ENCODE results near the gene NSMCE1. TPM values are rescaled to one million over a fixed set of nuclear protein-coding genes. Genes with fewer than 3 reads are reported as not detected.
"Not testable (repeated sequence)": the region's sequence is repeated elsewhere in the genome, so short reads cannot be mapped to it uniquely, and the experiment has no call there.

Gene NSMCE1
- total RNA-seq, 4 donors from 2014 or later = 3.2 to 43.6 (median 35.6) TPM

DNA sequence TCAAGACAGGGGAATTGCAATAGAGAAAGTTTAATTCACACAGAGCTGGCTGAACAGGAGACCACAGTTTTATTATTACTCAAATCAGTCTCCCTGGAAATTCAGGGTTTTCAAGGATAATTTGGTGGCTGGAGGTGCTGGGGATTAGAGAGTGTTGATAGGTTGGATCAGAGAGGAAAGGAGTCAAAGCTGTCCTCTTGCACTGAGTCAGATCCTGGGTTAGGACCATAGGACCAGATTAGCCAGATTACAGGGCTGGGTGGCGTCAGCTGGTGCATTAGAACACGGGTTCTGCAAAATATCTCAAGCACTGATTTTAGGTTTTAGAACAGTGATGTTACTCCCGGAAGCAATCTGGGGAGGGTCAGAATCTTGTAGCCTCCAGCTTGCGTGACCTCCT is 1.8 kb upstream of the NSMCE1 start:
- Histone ChIP-seq H3K27me3 (no peaks in the 10 kb centered on the region), H3K9me3 (no peaks in the 10 kb centered on the region), H3K4me3 (no peak overlapping the region), H3K4me1 (peaks cover 0 to 4% of the 10 kb centered on the region in 2 donors), H3K27ac (no peak overlapping the region), H3K36me3 (no peaks in the 10 kb centered on the region)
- no peak for DNase-seq
- intact Hi-C loops (cut with DNase I; ENCODE audit: low total_unique reads) = no loop called here
- TF ChIP-seq, protein P1, sequence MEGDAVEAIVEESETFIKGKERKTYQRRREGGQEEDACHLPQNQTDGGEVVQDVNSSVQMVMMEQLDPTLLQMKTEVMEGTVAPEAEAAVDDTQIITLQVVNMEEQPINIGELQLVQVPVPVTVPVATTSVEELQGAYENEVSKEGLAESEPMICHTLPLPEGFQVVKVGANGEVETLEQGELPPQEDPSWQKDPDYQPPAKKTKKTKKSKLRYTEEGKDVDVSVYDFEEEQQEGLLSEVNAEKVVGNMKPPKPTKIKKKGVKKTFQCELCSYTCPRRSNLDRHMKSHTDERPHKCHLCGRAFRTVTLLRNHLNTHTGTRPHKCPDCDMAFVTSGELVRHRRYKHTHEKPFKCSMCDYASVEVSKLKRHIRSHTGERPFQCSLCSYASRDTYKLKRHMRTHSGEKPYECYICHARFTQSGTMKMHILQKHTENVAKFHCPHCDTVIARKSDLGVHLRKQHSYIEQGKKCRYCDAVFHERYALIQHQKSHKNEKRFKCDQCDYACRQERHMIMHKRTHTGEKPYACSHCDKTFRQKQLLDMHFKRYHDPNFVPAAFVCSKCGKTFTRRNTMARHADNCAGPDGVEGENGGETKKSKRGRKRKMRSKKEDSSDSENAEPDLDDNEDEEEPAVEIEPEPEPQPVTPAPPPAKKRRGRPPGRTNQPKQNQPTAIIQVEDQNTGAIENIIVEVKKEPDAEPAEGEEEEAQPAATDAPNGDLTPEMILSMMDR (IDR thresholded peaks at IDR 0.05) = no peak
- TF ChIP-seq POLR2A (IDR thresholded peaks at IDR 0.05) = no peak

DNA sequence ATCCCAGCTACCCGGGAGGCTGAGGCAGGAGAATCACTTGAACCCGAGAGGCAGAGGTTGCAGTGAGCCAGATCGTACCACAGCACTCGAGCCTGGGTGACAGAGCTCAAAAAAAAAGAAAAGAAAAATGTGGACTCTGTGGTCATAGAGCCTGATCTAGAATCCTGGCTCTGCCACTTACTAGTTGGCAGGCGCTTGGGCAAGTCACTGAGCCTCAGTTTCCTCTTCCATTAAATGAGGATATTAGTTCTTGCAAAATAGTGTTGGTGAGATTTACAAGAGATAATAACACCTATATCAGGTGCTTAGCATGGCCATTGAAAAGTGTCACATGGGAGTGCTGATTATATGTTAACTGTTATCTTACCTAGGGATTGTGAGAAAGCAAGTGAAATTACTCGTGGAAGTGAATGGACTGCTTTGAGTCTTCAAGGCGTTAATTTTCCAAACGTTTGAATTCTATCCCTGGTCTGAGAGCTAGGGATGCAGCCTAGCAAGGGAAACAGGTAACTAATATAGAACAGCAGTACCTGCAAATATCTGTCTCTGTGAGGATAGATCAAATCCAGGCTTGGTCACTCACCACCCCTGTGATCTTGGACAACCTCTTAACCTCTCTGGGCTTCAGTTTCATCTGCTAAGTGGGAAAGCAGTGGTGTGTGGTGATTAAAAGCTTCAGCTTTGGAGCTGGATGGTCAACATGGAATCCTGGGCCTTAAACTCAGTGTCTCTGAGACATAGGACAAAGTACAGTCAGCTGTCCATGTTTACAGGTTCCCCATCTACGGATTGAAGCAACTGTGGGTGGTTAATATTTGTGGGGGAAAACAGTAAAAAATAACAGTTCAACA is 953 bp upstream of the NSMCE1 start:
- TF ChIP-seq POLR2A (IDR thresholded peaks at IDR 0.05) = no peak
- TF ChIP-seq, protein P1 (IDR thresholded peaks at IDR 0.05) = no peak
- Histone ChIP-seq H3K4me1 (peaks cover 0 to 4% of the 10 kb centered on the region in 2 donors), H3K36me3 (no peaks in the 10 kb centered on the region), H3K27me3 (no peaks in the 10 kb centered on the region), H3K9me3 (no peaks in the 10 kb centered on the region), H3K27ac (peak overlapping the region in 1 of 2 donors; percentile 92), H3K4me3 (peak overlapping the region; percentile 69 to 96)
- DNase-seq = no peak
- intact Hi-C loops (cut with DNase I; ENCODE audit: low total_unique reads) = no loop called here

DNA sequence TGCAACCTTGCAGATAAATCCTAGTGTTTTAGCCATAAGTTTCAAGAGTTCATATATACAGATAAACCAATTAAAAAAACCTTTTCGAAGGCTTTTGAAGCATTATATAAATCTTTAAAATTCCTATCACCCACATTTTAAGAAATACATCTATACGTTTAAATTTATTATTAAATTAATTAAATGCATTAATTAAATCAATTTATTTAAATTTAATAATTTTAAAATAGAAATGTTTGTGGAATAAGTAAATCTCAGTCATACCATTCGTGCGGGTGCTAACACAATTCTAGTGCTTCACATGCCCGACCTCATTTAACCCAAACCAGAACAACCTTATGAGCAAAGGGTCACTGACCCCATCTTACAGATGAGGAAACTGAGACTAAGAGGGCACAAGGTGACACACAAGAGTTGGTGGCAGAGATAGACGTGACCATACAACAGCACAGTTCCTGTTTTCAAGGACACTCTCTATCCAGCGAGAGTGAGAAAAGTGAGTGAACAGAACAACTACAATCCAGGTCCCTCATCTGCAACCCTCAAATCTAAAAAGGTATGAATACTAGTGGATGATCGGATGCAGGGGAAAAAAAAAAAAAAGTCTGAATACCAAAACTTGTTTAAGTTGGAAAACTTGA is 1.4 kb downstream of the NSMCE1 start:
- Histone ChIP-seq H3K4me3 (no peak overlapping the region), H3K36me3 (no peaks in the 10 kb centered on the region), H3K4me1 (peaks cover 0 to 4% of the 10 kb centered on the region in 2 donors), H3K27me3 (no peaks in the 10 kb centered on the region), H3K27ac (no peak overlapping the region), H3K9me3 (no peaks in the 10 kb centered on the region)
- intact Hi-C loops (cut with DNase I; ENCODE audit: low total_unique reads) = no loop called here
- DNase-seq = no peak
- no peak for TF ChIP-seq POLR2A (IDR thresholded peaks at IDR 0.05)
- TF ChIP-seq, protein P1 (IDR thresholded peaks at IDR 0.05) = no peak

DNA sequence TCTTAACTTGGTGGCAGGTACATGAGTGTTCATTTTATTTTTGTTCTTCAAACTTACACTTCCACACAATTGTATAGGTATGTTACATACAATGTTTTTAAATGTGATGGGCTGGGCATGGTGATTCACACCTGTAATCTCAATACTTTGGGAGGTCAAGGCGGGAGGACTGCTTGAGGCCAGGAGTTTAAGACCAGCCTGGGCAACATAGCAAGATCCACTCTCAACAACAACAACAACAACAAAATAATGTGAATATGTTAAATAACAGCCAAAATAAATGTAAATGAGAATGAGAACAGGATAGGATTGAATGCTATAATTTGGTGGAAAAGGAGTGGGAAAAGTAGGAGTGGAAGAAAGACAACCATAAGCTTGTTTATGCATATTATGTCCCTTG is 2.6 kb downstream of the NSMCE1 start:
- no peaks in the 10 kb centered on the region for H3K36me3 ChIP-seq
- H3K27ac ChIP-seq = no peak overlapping the region
- H3K4me3 ChIP-seq = no peak overlapping the region
- intact Hi-C loops (cut with DNase I; ENCODE audit: low total_unique reads) = no loop called here
- peaks cover 0 to 4% of the 10 kb centered on the region in 2 donors for H3K4me1 ChIP-seq
- DNase-seq = no peak
- H3K9me3 ChIP-seq = no peaks in the 10 kb centered on the region
- H3K27me3 ChIP-seq = no peaks in the 10 kb centered on the region
- no peak for TF ChIP-seq POLR2A (IDR thresholded peaks at IDR 0.05)
- TF ChIP-seq, protein P1 (IDR thresholded peaks at IDR 0.05) = no peak

DNA sequence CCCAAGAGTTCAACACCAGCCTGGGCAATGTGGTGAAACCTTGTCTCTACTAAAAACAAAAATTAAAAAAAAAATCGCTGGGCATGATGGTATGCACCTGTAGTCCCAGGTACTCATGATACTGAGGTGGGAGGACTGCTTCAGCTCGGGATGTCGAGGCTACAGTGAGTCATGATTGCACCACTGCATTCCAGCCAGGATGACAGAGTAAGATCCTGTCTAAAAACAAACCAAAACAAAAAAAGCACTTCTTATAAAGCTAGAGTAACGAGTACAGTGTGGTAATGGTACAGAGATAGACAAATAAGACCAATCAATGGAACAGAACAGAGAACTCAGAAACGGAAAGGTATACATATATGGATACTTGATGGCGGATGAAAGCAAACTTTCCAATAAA is 4.4 kb downstream of the NSMCE1 start:
- peak in 1 of 2 donors; percentile 47 for DNase-seq
- Histone ChIP-seq H3K4me3 (no peak overlapping the region), H3K27ac (no peak overlapping the region), H3K9me3 (no peaks in the 10 kb centered on the region), H3K4me1 (peaks cover 0 to 2% of the 10 kb centered on the region in 2 donors), H3K27me3 (no peaks in the 10 kb centered on the region), H3K36me3 (no peaks in the 10 kb centered on the region)
- TF ChIP-seq, protein P1 (IDR thresholded peaks at IDR 0.05) = no peak
- intact Hi-C loops (cut with DNase I; ENCODE audit: low total_unique reads) = no loop called here

DNA sequence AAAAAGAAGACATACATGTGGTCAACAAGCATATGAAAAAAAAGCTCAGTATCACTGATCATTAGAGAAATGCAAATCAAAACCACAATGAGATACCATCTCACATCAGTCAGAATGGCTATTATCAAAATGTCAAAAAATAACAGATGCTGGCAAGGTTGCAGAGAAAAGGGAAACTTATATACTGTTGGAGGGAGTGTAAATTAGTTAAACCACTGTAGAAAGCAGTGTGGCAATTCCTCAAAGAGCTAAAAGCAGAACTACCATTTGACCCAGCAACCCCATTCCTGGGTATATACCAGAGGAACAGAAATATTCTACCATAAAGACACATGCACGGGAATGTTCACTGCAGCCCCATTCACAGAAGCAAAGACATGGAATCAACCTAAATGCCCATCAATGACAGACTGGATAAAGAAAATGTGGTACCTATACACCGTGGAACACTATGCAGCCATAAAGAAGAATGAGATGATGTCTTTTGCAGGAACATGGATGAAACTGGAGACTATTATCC is 5.6 kb downstream of the NSMCE1 start:
- H3K36me3 ChIP-seq; H3K4me1 ChIP-seq; H3K9me3 ChIP-seq; H3K27me3 ChIP-seq; intact Hi-C loops (cut with DNase I; ENCODE audit: low total_unique reads); H3K4me3 ChIP-seq; DNase-seq; H3K27ac ChIP-seq: not testable (repeated sequence)
